ENCODE data around the gene MRPS6. TPM values are rescaled to one million over a fixed set of nuclear protein-coding genes. Genes with fewer than 3 reads are reported as not detected.

MRPS6 gene
- total and polyA plus RNA-seq, 2 of the 4 experiments (the other 2 are of a cell fraction): 7.5 to 35.1 TPM

GRCh38 chr21:34128674-34129038, 55.3 kb downstream of the MRPS6 start:
- Histone ChIP-seq H2BK15ac (ENCODE audit: low read depth, low read length) (no peak overlapping the region), H3K23ac (ENCODE audit: low read depth, low read length) (peak overlapping the region; percentile 53; the same call in 1 of the 2 replicates), H3K36me3 (ENCODE audit: control insufficient read depth, insufficient read depth, low read length) (peaks cover 2% of the 10 kb centered on the region; the same call in 1 of the 2 replicates), H2AK9ac (replicated peaks; ENCODE audit: low read depth, low read length, poor library complexity) (peak overlapping the region; percentile 15), H3K9me1 (ENCODE audit: insufficient read depth, low read length) (peaks cover 36% of the 10 kb centered on the region), H3K56ac (ENCODE audit: extremely low read depth, insufficient read depth, low read length) (no peak overlapping the region), H3K9ac (ENCODE audit: low read depth, low read length) (no peak overlapping the region), H4K5ac (ENCODE audit: low read depth, low read length) (no peak overlapping the region), H3K4me2 (ENCODE audit: low read depth, low read length) (peak overlapping the region; percentile 86), H3K18ac (ENCODE audit: low read depth, low read length) (no peak overlapping the region), H3K9me3 (ENCODE audit: control insufficient read depth, insufficient read depth, low read length) (no peaks in the 10 kb centered on the region), H3K27me3 (ENCODE audit: control insufficient read depth, insufficient read depth, low read length) (no peaks in the 10 kb centered on the region), H3K27ac (ENCODE audit: insufficient read depth, low read length) (peak overlapping the region; percentile 90; the same call in 1 of the 2 replicates), H2BK5ac (ENCODE audit: low read depth, low read length, poor library complexity, severe bottlenecking) (peak overlapping the region; percentile 96), H2AK5ac (ENCODE audit: low read depth, low read length) (peak overlapping the region; percentile 25; the same call in 1 of the 2 replicates), H3K14ac (replicated peaks; ENCODE audit: low read depth, low read length) (0 out of 2 replicates have a peak overlapping the region, but pooled peaks have one; percentile 18), H4K91ac (ENCODE audit: insufficient read depth, low read depth, low read length) (peak overlapping the region; percentile 36; the same call in 1 of the 2 replicates), H4K8ac (ENCODE audit: low read depth in 2 of 2, low read length in 2 of 2) (peak overlapping the region in 1 of 2 experiments; percentile 48; a peak in 1 of 4 replicates), H3K4me3 (ENCODE audit: insufficient read depth, low read depth, low read length) (no peak overlapping the region), H3K4ac (ENCODE audit: low read depth, low read length) (peak overlapping the region; percentile 47), H2AFZ (replicated peaks; ENCODE audit: low read length, poor library complexity) (peak overlapping the region; percentile 74), H3K79me1 (ENCODE audit: low read depth in 1 of 2, low read length in 2 of 2) (peaks cover 30 to 77% of the 10 kb centered on the region in 2 experiments), H3K4me1 (ENCODE audit: control insufficient read depth, insufficient read depth, low read length) (peaks cover 30% of the 10 kb centered on the region), H4K20me1 (ENCODE audit: insufficient read depth, low read length) (no peaks in the 10 kb centered on the region; the same call in 1 of the 2 replicates), H2BK120ac (ENCODE audit: low read depth, low read length) (0 out of 2 replicates have a peak overlapping the region, but pooled peaks have one; percentile 6), H2BK20ac (ENCODE audit: low read depth, low read length) (no peak overlapping the region; the same call in 1 of the 2 replicates)
- TF ChIP-seq MXI1 (IDR thresholded peaks at IDR 0.05; ENCODE audit: borderline replicate concordance, low read depth, low read length) (no peak), RAD21 (IDR thresholded peaks at IDR 0.05; ENCODE audit: low read length) (no peak), CHD1 (IDR thresholded peaks at IDR 0.05; ENCODE audit: low read depth, low read length) (no peak), SMC3 (IDR thresholded peaks at IDR 0.05; ENCODE audit: low read depth, low read length) (no peak), MAZ (IDR thresholded peaks at IDR 0.05; ENCODE audit: borderline replicate concordance, low read depth, low read length) (no peak), BHLHE40 (IDR thresholded peaks at IDR 0.05; ENCODE audit: low read depth, low read length) (no peak)
- WGBS, 2 experiments (ENCODE audit: extremely low coverage in 2 of 2, insufficient read length in 1 of 2): 0% methylated on average over 1 of the region's 3 CpGs; no CpG with 5 or more reads in 1 of the 2 experiments
- no peak for ATAC-seq (ENCODE audit: low read depth)
- dilution Hi-C loops (cut with HindIII; ENCODE audit: low sequenced_read_pairs, unreplicated experiment): no loop called here
- ChIA-PET POLR2A (ENCODE audit: unreplicated experiment) (no interaction called here), CTCF (interaction anchor here (0.5 to 1.5 kb wide), 6 partner anchors 12 to 223 kb away, joined by 3 to 4 read pairs (median 4); no protein-coding TSS in a partner anchor)
- intact Hi-C loops (cut with micrococcal nuclease): loop anchor here (2.0 to 5.0 kb wide), 3 partner anchors 74 to 220 kb away; no protein-coding TSS in a partner anchor
- DNase-seq: no peak
- BruUV-seq (replicated peaks): no TSS peak
- in situ Hi-C loops (cut with MboI; ENCODE audit: low sequenced_read_pairs): no loop called here
